HepG2 (cell line): ENCODE results near the gene OSBPL3. TPM values are rescaled to one million over a fixed set of nuclear protein-coding genes. Genes with fewer than 3 reads are reported as not detected.
A peak's percentile ranks its signal among the peaks of the same experiment; 100 is the strongest.

Experiments
- AKNA ChIP-seq: sonication (generic); formaldehyde crosslinking; IDR thresholded peaks from 2 replicates; pipeline ENCODE4 v1.4.0; 2020; ENCODE audit warnings: missing genetic modification reagents, borderline replicate concordance
- ARID5B ChIP-seq: IDR thresholded peaks from 2 replicates; pipeline ENCODE4 v1.4.0; 2020; ENCODE audit warnings: mild to moderate bottlenecking, missing genetic modification reagents
- MAX ChIP-seq: IDR thresholded peaks from 2 replicates; pipeline ENCODE4 v1.6.1; 2012; ENCODE audit warnings: inconsistent platforms
- SMARCC2 ChIP-seq: fragments of 450-650 bp; IDR thresholded peaks from 2 replicates; pipeline ENCODE4 v1.6.1; 2017; ENCODE audit warnings: antibody characterized with exemption, mild to moderate bottlenecking
- SMARCE1 ChIP-seq: fragments of 450-650 bp; IDR thresholded peaks from 2 replicates; pipeline ENCODE4 v1.6.1; 2017; ENCODE audit warnings: borderline replicate concordance
- ZFP37 ChIP-seq: sonication (generic); formaldehyde crosslinking; IDR thresholded peaks from 2 replicates; pipeline ENCODE4 v1.4.0; 2020; ENCODE audit warnings: missing genetic modification reagents, borderline replicate concordance
- ZNF12 ChIP-seq: sonication (generic); formaldehyde crosslinking; IDR thresholded peaks from 2 replicates; pipeline ENCODE4 v1.5.0; 2020; ENCODE audit warnings: missing genetic modification reagents
- ZNF20 ChIP-seq: sonication (generic); formaldehyde crosslinking; IDR thresholded peaks from 2 replicates; pipeline ENCODE4 v1.4.0; 2020; ENCODE audit warnings: mild to moderate bottlenecking, moderate library complexity, missing genetic modification reagents
- ZNF609 ChIP-seq: sonication (generic); formaldehyde crosslinking; IDR thresholded peaks from 2 replicates; pipeline ENCODE4 v1.4.0; 2020; ENCODE audit warnings: mild to moderate bottlenecking, missing genetic modification reagents, borderline replicate concordance
- ZNF768 ChIP-seq: sonication (generic); formaldehyde crosslinking; IDR thresholded peaks from 2 replicates; pipeline ENCODE4 v1.4.0; 2020; ENCODE audit warnings: missing genetic modification reagents
- ZNF784 ChIP-seq: sonication (generic); formaldehyde crosslinking; IDR thresholded peaks from 2 replicates; pipeline ENCODE4 v1.5.1; 2020; ENCODE audit warnings: missing genetic modification reagents, mild to moderate bottlenecking, borderline replicate concordance
- ZSCAN21 ChIP-seq: sonication (generic); formaldehyde crosslinking; IDR thresholded peaks from 2 replicates; pipeline ENCODE4 v1.8.0; 2022; ENCODE audit warnings: mild to moderate bottlenecking, missing genetic modification reagents, moderate library complexity, borderline replicate concordance
- polyA plus RNA-seq, 8 experiments: library from polyadenylated mRNA; depleted of rRNA in 3 of 8; stranded (reverse) in 7 of 8; unstranded in 1 of 8; fragments of >200 nt; fragmentation: Illumina TruSeq in 4 of 8; extraction: Trizol in 4 of 8; gene quantifications; 2 replicates each; pipeline versions ENCODE4 v1.2.1 to v1.2.3, GENCODE V29; 2011 to 2016; ENCODE audit warnings: low read depth in 4 of 8, missing spikeins in 1 of 8, mixed read lengths in 1 of 8; ENCODE audit not compliant: insufficient read depth in 1 of 8
- total RNA-seq, 5 experiments: library from RNA; depleted of rRNA; stranded (reverse); fragments of >200 nt; fragmentation: Illumina TruSeq; extraction: Trizol; gene quantifications; 2 replicates each; pipeline ENCODE4 v1.2.3, GENCODE V29; 2016; ENCODE audit warnings: low read depth in 1 of 5

OSBPL3 gene
- total and polyA plus RNA-seq, 2 of the 13 experiments (the other 11 are each of a cell fraction or from before 2014, with no cell fraction given): 8.8 to 28.9 TPM

GRCh38 chr7:25025218-25025671, 45.3 kb upstream of the OSBPL3 start (continued):
- TF ChIP-seq ZNF784 (CRISPR knock-in tag): 0 out of 2 replicates have a peak, but pooled peaks have one; percentile 28
- TF ChIP-seq SMARCC2: 0 out of 2 replicates have a peak, but pooled peaks have one; percentile 46
- TF ChIP-seq ZFP37 (CRISPR knock-in tag): no peak
- TF ChIP-seq MAX: peak; percentile 40; the same call in 1 of the 2 replicates
- TF ChIP-seq ZSCAN21: peak; percentile 67; the same call in 1 of the 2 replicates
- no peak for TF ChIP-seq AKNA (CRISPR knock-in tag)
- TF ChIP-seq SMARCE1: no peak
- no peak for TF ChIP-seq ZNF768 (CRISPR knock-in tag)
- no peak for TF ChIP-seq ZNF20 (CRISPR knock-in tag)
- peak; percentile 53; the same call in 1 of the 2 replicates for TF ChIP-seq ZNF609 (CRISPR knock-in tag)
- TF ChIP-seq ARID5B (CRISPR knock-in tag): peak; percentile 84
- TF ChIP-seq ZNF12 (CRISPR knock-in tag): peak; percentile 32; the same call in 1 of the 2 replicates
